GM10266 (cell line): Measurements from ENCODE around the gene ETNPPL.

ENCODE experiments used
- DNase-seq: peaks from one replicate; pipeline ENCODE4 v3.0.0; 2012; ENCODE audit errors: extremely low spot score
- CTCF ChIP-seq: IDR thresholded peaks from 2 replicates; pipeline ENCODE4 v1.5.1; 2012; ENCODE audit warnings: mild to moderate bottlenecking, low read depth; ENCODE audit not compliant: control insufficient read depth, insufficient read depth; ENCODE audit errors: missing control alignments

The ETNPPL gene

DNA sequence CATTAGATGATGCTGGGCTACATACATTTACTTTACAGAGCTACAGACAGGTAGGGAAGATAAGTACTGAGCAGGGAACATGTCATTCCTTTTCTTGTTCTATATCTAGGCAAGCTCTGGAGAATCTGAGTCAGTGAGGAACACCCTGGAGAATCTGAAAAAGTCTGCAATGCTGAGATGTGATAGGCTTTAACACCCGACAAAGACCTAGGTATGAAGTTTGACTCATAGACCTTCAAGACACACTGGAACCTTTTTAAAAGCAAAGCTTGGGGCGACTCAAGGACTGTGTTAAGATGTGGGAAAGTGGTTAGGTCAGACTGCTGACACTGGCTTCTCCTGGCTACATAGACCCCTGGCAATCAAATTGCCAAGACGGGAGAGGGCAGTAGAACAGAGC is 69.6 kb downstream of the ETNPPL start:
- no peak for DNase-seq
- no peak for TF ChIP-seq CTCF
